Measurements from ENCODE around the gene MRAP2.

- no peak for TF ChIP-seq CTCF (IDR thresholded peaks at IDR 0.05)
- no peak for TF ChIP-seq POLR2A (IDR thresholded peaks at IDR 0.05)
- TF ChIP-seq EP300 (IDR thresholded peaks at IDR 0.05), result no peak
These were observed 11.9 kb upstream of the MRAP2 start for GRCh38 chr6:84021625-84022024.
